ENCODE data around the gene DTNA. TPM values are rescaled to one million over a fixed set of nuclear protein-coding genes. Genes with fewer than 3 reads are reported as not detected.

DTNA gene
- total RNA-seq, 4 donors from 2014 or later = 26.1 to 58.3 (median 40.3) TPM

DNA sequence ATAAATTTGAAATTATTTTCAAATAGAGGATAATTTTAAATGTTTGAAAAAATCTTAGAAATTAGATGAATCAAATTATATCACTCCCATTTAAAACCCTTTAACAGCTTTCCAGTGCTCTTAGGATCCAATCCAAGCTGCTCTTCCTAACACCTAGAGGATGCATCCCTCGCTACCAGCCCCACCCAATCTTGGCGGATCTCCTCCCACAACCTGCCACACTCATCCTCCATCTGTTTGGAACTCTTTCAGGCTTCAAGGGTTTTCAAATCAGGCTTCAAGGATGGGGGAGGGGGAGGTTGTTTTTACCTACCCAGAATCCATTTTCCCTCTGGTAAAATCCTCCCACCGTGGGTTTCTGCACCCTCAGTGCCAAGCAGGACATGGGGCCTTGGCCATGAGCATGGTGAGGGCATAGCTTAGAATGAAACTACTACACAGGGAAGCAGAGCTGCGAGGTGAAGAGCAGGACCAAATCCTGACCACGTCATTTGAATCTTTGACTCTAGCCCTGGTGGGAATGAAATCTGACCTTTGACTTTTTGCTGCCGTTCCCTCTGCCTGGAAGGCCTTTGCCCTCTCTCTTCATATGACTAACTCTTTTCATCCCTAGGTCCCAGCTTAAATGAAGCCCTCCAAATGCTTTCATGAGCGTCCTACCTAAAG is 218.1 kb downstream of the DTNA start:
- Histone ChIP-seq H3K36me3 (no peaks in the 10 kb centered on the region), H3K27ac (no peak overlapping the region), H3K9me3 (no peaks in the 10 kb centered on the region), H3K4me1 (no peaks in the 10 kb centered on the region), H3K27me3 (no peaks in the 10 kb centered on the region), H3K4me3 (no peak overlapping the region)
- TF ChIP-seq, protein P1, sequence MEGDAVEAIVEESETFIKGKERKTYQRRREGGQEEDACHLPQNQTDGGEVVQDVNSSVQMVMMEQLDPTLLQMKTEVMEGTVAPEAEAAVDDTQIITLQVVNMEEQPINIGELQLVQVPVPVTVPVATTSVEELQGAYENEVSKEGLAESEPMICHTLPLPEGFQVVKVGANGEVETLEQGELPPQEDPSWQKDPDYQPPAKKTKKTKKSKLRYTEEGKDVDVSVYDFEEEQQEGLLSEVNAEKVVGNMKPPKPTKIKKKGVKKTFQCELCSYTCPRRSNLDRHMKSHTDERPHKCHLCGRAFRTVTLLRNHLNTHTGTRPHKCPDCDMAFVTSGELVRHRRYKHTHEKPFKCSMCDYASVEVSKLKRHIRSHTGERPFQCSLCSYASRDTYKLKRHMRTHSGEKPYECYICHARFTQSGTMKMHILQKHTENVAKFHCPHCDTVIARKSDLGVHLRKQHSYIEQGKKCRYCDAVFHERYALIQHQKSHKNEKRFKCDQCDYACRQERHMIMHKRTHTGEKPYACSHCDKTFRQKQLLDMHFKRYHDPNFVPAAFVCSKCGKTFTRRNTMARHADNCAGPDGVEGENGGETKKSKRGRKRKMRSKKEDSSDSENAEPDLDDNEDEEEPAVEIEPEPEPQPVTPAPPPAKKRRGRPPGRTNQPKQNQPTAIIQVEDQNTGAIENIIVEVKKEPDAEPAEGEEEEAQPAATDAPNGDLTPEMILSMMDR (IDR thresholded peaks at IDR 0.05) = no peak
- TF ChIP-seq EP300 (IDR thresholded peaks at IDR 0.05) (no peak), POLR2A (IDR thresholded peaks at IDR 0.05) (no peak)
- no peak for DNase-seq (ENCODE audit: low spot score in 2 of 2)
- WGBS, 2 donors = 53 to 59% methylated on average over 7 of the region's 7 CpGs

DNA sequence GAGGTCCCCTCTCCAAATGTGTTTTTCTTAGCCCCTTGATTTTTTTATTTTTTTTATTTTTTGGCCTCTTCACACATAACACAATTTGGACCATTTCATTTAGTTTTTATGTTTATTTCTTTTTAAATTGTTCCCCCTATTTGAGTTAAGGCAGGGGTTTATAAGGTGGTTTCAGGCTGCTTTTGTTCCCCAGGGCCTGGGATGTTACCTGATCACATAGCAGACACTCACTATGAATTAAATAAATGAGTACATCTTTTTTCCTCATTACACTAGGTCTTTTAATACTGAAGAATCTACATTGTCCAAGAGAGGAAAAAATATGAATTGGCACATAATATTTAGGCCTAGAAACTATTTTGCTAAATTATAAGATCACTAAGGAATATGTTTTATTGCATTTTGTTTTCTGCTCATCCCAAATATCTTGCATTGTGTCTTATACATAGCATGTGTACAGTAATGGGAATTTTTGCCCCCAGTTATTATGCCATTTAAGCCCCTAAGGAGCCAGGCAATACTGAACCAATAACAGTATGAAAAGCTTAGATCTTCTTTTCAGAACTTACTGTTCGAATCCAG is 218.7 kb downstream of the DTNA start:
- no peak overlapping the region for H3K4me3 ChIP-seq
- no peaks in the 10 kb centered on the region for H3K9me3 ChIP-seq
- no peak for DNase-seq (ENCODE audit: low spot score in 2 of 2)
- no peaks in the 10 kb centered on the region for H3K4me1 ChIP-seq
- no peaks in the 10 kb centered on the region for H3K36me3 ChIP-seq
- no peaks in the 10 kb centered on the region for H3K27me3 ChIP-seq
- no peak for TF ChIP-seq EP300 (IDR thresholded peaks at IDR 0.05)
- no peak for TF ChIP-seq POLR2A (IDR thresholded peaks at IDR 0.05)
- TF ChIP-seq, protein P1 (IDR thresholded peaks at IDR 0.05) = no peak
- no peak overlapping the region for H3K27ac ChIP-seq
- WGBS, 2 donors = 62 to 71% methylated on average over 1 of the region's 1 CpG

- WGBS, 2 donors = 78% methylated on average over 2 of the region's 2 CpGs
- H3K27me3 ChIP-seq = no peaks in the 10 kb centered on the region
- no peaks in the 10 kb centered on the region for H3K36me3 ChIP-seq
- H3K4me3 ChIP-seq = no peak overlapping the region
- H3K27ac ChIP-seq = no peak overlapping the region
- H3K9me3 ChIP-seq = no peaks in the 10 kb centered on the region
- TF ChIP-seq, protein P1 (IDR thresholded peaks at IDR 0.05) = no peak
- TF ChIP-seq EP300 (IDR thresholded peaks at IDR 0.05) (no peak), POLR2A (IDR thresholded peaks at IDR 0.05) (no peak)
- DNase-seq (ENCODE audit: low spot score in 2 of 2) = no peak
- H3K4me1 ChIP-seq = no peaks in the 10 kb centered on the region
These were observed 219.3 kb downstream of the DTNA start for GRCh38 chr18:34929336-34929780.

DNA sequence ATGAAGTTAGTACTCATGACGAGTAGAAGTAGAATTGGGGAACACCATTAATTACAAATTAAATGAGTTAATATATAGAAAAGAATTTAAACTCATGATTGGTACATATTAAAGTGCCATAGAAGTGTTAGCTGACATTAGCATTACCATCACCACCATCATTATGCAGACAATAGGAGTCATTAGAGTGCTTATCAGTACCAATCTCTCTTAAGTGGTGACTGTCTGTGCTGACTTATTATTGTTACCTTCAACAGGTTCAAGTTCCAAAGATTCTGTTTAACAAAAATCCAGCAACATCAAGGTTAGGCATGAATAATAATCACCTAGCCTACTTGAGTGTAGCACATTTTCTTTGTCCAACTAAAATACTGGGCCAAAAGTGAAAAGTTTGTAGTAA is 222.3 kb downstream of the DTNA start:
- H3K9me3 ChIP-seq = no peaks in the 10 kb centered on the region
- no peaks in the 10 kb centered on the region for H3K36me3 ChIP-seq
- WGBS, 2 donors = 82 to 89% methylated on average over 1 of the region's 1 CpG
- no peak overlapping the region for H3K4me3 ChIP-seq
- TF ChIP-seq POLR2A (IDR thresholded peaks at IDR 0.05) (no peak), EP300 (IDR thresholded peaks at IDR 0.05) (no peak)
- TF ChIP-seq, protein P1 (IDR thresholded peaks at IDR 0.05) = no peak
- DNase-seq (ENCODE audit: low spot score in 2 of 2) = no peak
- H3K4me1 ChIP-seq = no peaks in the 10 kb centered on the region
- H3K27me3 ChIP-seq = no peaks in the 10 kb centered on the region
- no peak overlapping the region for H3K27ac ChIP-seq

DNA sequence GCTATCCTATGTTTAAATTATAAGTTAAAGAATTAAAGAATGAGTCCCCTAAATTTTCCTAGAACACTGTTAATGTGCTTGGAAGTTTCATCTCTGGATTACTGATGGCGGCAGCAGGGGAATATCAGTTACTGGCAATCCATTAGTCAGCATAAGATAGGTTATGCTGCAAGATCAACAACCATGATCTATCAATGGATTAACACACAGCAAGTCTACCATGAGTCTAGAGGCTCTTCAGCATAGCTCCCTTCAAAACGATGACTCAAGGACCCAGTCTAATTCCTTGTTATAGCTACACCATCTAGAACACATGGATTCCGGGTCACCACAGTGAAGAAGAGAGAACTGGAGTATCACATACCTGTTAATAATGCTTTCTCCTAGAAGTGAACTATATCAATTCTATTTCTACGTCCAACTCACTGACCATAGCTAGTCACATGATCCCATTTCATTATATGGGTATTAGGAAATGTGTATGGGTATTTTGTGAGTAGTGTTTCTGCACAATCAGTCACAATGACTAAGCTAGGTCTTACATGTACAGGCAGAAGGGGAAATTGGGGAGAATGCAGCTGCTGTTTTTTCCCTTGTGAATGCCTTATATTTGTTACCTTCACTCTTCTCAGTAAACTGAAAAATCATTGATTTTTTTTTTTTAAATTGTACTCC is 222.8 kb downstream of the DTNA start:
- Histone ChIP-seq H3K4me1 (no peaks in the 10 kb centered on the region), H3K36me3 (no peaks in the 10 kb centered on the region), H3K4me3 (no peak overlapping the region), H3K27me3 (no peaks in the 10 kb centered on the region), H3K27ac (no peak overlapping the region), H3K9me3 (no peaks in the 10 kb centered on the region)
- TF ChIP-seq POLR2A (IDR thresholded peaks at IDR 0.05) (no peak), EP300 (IDR thresholded peaks at IDR 0.05) (no peak)
- TF ChIP-seq, protein P1 (IDR thresholded peaks at IDR 0.05) = no peak
- 84 to 96% methylated on average over 4 of the region's 4 CpGs for WGBS, 2 donors
- DNase-seq (ENCODE audit: low spot score in 2 of 2) = no peak
